B cell (primary cell): Measurements from ENCODE around the gene HEPN1. TPM values are rescaled to one million over a fixed set of nuclear protein-coding genes. Genes with fewer than 3 reads are reported as not detected.

ENCODE experiments used
- ATAC-seq: fragments of 200-7000 bp; cut with Tn5 transposase; one replicate; pipeline ENCODE4 v1.10.0; 2021; ENCODE audit warnings: low read depth, mild to moderate bottlenecking, moderate number of reproducible peaks, moderate library complexity
- CTCF ChIA-PET: fragments of 350-600 bp; sonication (Branson Sonifier 250); formaldehyde crosslinking; loops from one replicate; lab custom pipeline; 2021; ENCODE audit warnings: antibody characterized with exemption, inconsistent platforms; lab: Charles Lee
- POLR2A ChIA-PET: fragments of 350-600 bp; sonication (Branson Sonifier 250); formaldehyde crosslinking; loops from one replicate; lab custom pipeline; 2021; ENCODE audit warnings: antibody characterized with exemption; lab: Charles Lee
- DNase-seq: peaks from one replicate; pipeline ENCODE4 v3.0.0; 2013
- H2AFZ ChIP-seq: 2 replicates; pipeline ENCODE4 v1.6.1; 2012; ENCODE audit warnings: mild to moderate bottlenecking, low read depth, low read length; ENCODE audit not compliant: insufficient read depth, poor library complexity, severe bottlenecking
- H3K27ac ChIP-seq, 2 donors: 1 replicate in 1 of 2; 2 replicates in 1 of 2; pipeline ENCODE4 v1.5.1; 2012 to 2013; ENCODE audit warnings: low read length in 2 of 2, mild to moderate bottlenecking in 2 of 2, moderate library complexity in 1 of 2
- H3K27me3 ChIP-seq, 4 experiments: fragments of 200-600 bp in 1 of 4; sonication (generic) in 1 of 4; replicated peaks in 1 of 4; 1 replicate in 2 of 4; 2 replicates in 2 of 4; pipeline versions ENCODE4 v1.6.1 to v1.7.0; 2013 to 2016; ENCODE audit warnings: low read length in 3 of 4, mild to moderate bottlenecking in 2 of 4, mixed read lengths in 1 of 4, moderate library complexity in 1 of 4; ENCODE audit not compliant: insufficient read depth in 4 of 4, control insufficient read depth in 3 of 4; ENCODE audit errors: control extremely low read depth in 1 of 4
- H3K36me3 ChIP-seq, 2 experiments: replicated peaks in 1 of 2; 1 replicate in 1 of 2; 2 replicates in 1 of 2; pipeline versions ENCODE4 v1.6.1 to v1.7.1; 2013; ENCODE audit warnings: low read length in 1 of 2; ENCODE audit not compliant: insufficient read depth in 2 of 2, control insufficient read depth in 1 of 2; ENCODE audit errors: control extremely low read depth in 1 of 2, extremely low read depth in 1 of 2
- H3K4me1 ChIP-seq, 2 donors: fragments of 200-600 bp in 1 of 2; sonication (generic) in 1 of 2; 1 replicate in 1 of 2; 2 replicates in 1 of 2; pipeline versions ENCODE4 v1.5.1 to v1.6.1; 2013 to 2017; ENCODE audit warnings: low read length in 2 of 2; ENCODE audit not compliant: control insufficient read depth in 2 of 2, insufficient read depth in 2 of 2
- H3K4me2 ChIP-seq: replicated peaks from 2 replicates; pipeline ENCODE3; 2012; ENCODE audit warnings: mild to moderate bottlenecking, low read depth, low read length; ENCODE audit not compliant: poor library complexity, severe bottlenecking
- H3K4me3 ChIP-seq, 5 experiments: fragments of 200-600 bp in 1 of 5; sonication (generic) in 1 of 5; 1 replicate in 3 of 5; 2 replicates in 2 of 5; pipeline versions ENCODE4 v1.5.1 to v1.7.0; 2011 to 2016; ENCODE audit warnings: low read length in 4 of 5, mild to moderate bottlenecking in 4 of 5, low read depth in 2 of 5, control low read depth in 1 of 5, moderate library complexity in 1 of 5; ENCODE audit not compliant: insufficient read depth in 1 of 5; ENCODE audit errors: control extremely low read depth in 1 of 5, extremely low read depth in 1 of 5
- H3K79me2 ChIP-seq: fragments of 200-600 bp; sonication (generic); one replicate; pipeline ENCODE4 v1.6.0; 2016; ENCODE audit warnings: low read length; ENCODE audit not compliant: control insufficient read depth, insufficient read depth
- H3K9ac ChIP-seq: fragments of 200-600 bp; sonication (generic); 2 replicates; pipeline ENCODE4 v1.6.1; 2017; ENCODE audit warnings: mild to moderate bottlenecking, low read length, moderate library complexity
- H3K9me3 ChIP-seq, 3 donors: one replicate each; pipeline versions ENCODE4 v1.6.1 to v1.7.1; 2013; ENCODE audit warnings: low read length in 2 of 3; ENCODE audit not compliant: control insufficient read depth in 2 of 3, insufficient read depth in 1 of 3; ENCODE audit errors: control extremely low read depth in 1 of 3
- H4K20me1 ChIP-seq: 2 replicates; pipeline ENCODE4 v1.6.0; 2012; ENCODE audit warnings: mild to moderate bottlenecking, low read length; ENCODE audit not compliant: insufficient read depth, control insufficient read depth, poor library complexity, severe bottlenecking
- H3K27ac Mint-ChIP-seq: one replicate; pipeline ENCODE4 v1.8.0; 2021; ENCODE audit warnings: mixed read lengths
- H3K27me3 Mint-ChIP-seq: one replicate; pipeline ENCODE4 v1.8.0; 2021; ENCODE audit warnings: mixed read lengths
- H3K4me1 Mint-ChIP-seq: one replicate; pipeline ENCODE4 v1.8.0; 2021; ENCODE audit warnings: mixed read lengths
- H3K4me3 Mint-ChIP-seq: one replicate; pipeline ENCODE4 v1.8.0; 2021; ENCODE audit warnings: mixed read lengths
- H3K9me3 Mint-ChIP-seq: one replicate; pipeline ENCODE4 v1.8.0; 2022; ENCODE audit warnings: mixed read lengths; ENCODE audit not compliant: insufficient read depth
- EZH2 ChIP-seq: IDR thresholded peaks from 2 replicates; pipeline ENCODE4 v1.6.1; 2012; ENCODE audit warnings: borderline replicate concordance, low read depth, mild to moderate bottlenecking, moderate library complexity, low read length; ENCODE audit not compliant: insufficient read depth, poor library complexity, severe bottlenecking
- WGBS: methylation state at CpG from one replicate; pipeline ENCODE4 v1.1.5; 2013; ENCODE audit warnings: missing lambda C conversion rate; ENCODE audit not compliant: insufficient coverage; 5-methylcytosine and 5-hydroxymethylcytosine counted together
- intact Hi-C: fragments of 100-400 bp; cut with micrococcal nuclease; formaldehyde crosslinking; loops from one replicate; pipeline ENCODE4 v1.10.0; 2022
- polyA plus RNA-seq: library from polyadenylated mRNA; depleted of rRNA; stranded (reverse); fragments of >200 nt; gene quantifications from 2 replicates; pipeline ENCODE4 v1.2.3, GENCODE V29; 2012
- total RNA-seq, 2 donors: library from RNA; stranded (reverse); fragments of 120-200 nt in 1 of 2; gene quantifications; 1 replicate in 1 of 2; 2 replicates in 1 of 2; pipeline versions ENCODE4 v1.2.3 to v1.2.4, GENCODE V29; 2013 to 2022
- TF ChIP-seq, protein P1 (sequence below): fragments of 200-600 bp; IDR thresholded peaks from one replicate; pipeline ENCODE4 v1.8.0; 2022; ENCODE audit warnings: antibody characterized with exemption, mild to moderate bottlenecking

Gene HEPN1
- total and polyA plus RNA-seq, 2 donors (not counting 1 experiment from before 2014, with no cell fraction given), result not detected

DNA sequence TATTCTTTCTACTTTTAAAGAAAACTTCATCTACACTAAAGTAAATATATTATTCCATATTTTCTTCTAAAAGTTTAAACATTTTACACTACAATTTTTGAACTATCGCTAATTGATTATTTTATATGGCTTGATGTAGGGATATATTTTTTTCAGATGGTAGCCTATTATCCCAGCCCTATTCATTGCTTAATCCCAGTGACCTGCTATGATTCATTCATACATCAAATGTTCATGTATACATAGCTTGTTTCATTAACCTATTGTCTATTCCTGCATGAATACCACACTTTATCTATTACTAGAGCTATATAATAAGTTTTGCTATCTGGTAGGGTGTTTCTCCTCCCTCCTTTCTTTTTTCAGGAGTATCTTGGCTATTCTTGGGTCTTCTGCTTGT, 16.4 kb upstream of the HEPN1 start:
- Histone ChIP-seq H4K20me1 (no peaks in the 10 kb centered on the region), H3K4me1 (no peaks in the 10 kb centered on the region), H3K27ac (no peak overlapping the region), H3K79me2 (no peaks in the 10 kb centered on the region), H3K36me3 (no peaks in the 10 kb centered on the region), H3K9ac (no peak overlapping the region), H3K4me3 (no peak overlapping the region), H2AFZ (no peak overlapping the region), H3K9me3 (no peaks in the 10 kb centered on the region), H3K27me3 (peaks cover 0 to 3% (median 0%) of the 10 kb centered on the region in 4 experiments), H3K4me2 (no peak overlapping the region)
- Mint-ChIP-seq H3K27me3 (peaks cover 44% of the 10 kb centered on the region), H3K4me1 (no peaks in the 10 kb centered on the region), H3K4me3 (no peak overlapping the region), H3K9me3 (no peaks in the 10 kb centered on the region), H3K27ac (no peak overlapping the region)
- DNase-seq, result no peak
- WGBS, result no CpG with 5 or more reads among the region's 1 CpG
- ChIA-PET CTCF (no interaction called here), POLR2A (no interaction called here)
- TF ChIP-seq EZH2, result no peak
- intact Hi-C loops, result no loop called here
- ATAC-seq, result no peak

DNA sequence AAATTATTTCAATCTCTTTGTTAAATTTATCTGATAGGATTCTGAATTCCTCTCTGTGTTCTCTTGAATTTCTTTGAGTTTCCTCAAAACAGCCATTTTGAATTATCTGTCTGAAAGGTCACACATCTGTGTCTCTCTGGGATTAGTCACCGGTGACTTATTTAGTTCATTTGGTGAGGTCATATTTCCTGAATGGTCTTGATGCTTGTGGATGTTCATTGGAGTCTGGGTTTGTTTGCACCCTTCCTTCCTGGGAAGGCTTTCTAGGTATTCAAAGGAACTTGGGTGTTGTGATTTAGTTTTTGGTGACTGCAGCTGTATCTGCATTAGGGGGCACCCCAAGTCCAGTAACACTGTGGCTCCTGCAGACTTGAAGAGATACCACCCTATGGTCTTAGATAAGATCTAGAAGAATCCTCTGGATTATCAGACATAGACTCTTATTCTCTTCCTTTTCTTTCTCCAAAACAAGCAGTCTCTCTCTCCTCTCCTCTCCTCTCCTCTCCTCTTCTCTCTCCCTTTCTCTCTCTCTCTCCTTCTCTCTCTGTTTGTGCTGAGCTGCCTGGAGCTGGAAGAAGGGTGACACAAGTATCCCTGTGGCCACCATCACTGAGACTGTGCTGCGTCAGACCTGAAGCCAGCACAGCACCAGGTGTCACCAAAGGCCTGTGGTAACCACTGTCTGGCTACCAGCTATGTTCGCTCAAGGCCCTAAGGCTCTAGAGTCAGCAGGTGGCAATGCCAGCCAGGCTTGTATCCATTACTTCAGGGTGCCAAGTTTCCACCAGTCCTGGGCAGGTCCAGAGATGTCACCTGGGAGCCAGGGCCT, 3.3 kb upstream of the HEPN1 start:
- Histone ChIP-seq H2AFZ (no peak overlapping the region), H3K79me2 (no peaks in the 10 kb centered on the region), H3K9me3 (peaks cover 0 to 14% (median 8%) of the 10 kb centered on the region in 3 donors), H3K9ac (no peak overlapping the region), H3K4me1 (peaks cover 0 to 2% of the 10 kb centered on the region in 2 donors), H3K27me3 (peaks cover 0 to 34% (median 3%) of the 10 kb centered on the region in 4 experiments), H3K4me2 (no peak overlapping the region), H3K4me3 (no peak overlapping the region), H3K27ac (no peak overlapping the region), H4K20me1 (no peaks in the 10 kb centered on the region), H3K36me3 (no peaks in the 10 kb centered on the region)
- DNase-seq, result no peak
- peaks cover 51% of the 10 kb centered on the region for H3K27me3 Mint-ChIP-seq
- no peak for ATAC-seq
- WGBS, result 95% methylated on average over 2 of the region's 3 CpGs
- no peak overlapping the region for H3K4me3 Mint-ChIP-seq
- peaks cover 2% of the 10 kb centered on the region for H3K4me1 Mint-ChIP-seq
- no peak for TF ChIP-seq EZH2
- TF ChIP-seq, protein P1, sequence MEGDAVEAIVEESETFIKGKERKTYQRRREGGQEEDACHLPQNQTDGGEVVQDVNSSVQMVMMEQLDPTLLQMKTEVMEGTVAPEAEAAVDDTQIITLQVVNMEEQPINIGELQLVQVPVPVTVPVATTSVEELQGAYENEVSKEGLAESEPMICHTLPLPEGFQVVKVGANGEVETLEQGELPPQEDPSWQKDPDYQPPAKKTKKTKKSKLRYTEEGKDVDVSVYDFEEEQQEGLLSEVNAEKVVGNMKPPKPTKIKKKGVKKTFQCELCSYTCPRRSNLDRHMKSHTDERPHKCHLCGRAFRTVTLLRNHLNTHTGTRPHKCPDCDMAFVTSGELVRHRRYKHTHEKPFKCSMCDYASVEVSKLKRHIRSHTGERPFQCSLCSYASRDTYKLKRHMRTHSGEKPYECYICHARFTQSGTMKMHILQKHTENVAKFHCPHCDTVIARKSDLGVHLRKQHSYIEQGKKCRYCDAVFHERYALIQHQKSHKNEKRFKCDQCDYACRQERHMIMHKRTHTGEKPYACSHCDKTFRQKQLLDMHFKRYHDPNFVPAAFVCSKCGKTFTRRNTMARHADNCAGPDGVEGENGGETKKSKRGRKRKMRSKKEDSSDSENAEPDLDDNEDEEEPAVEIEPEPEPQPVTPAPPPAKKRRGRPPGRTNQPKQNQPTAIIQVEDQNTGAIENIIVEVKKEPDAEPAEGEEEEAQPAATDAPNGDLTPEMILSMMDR, result no peak
- CTCF ChIA-PET, result interaction anchor here (1.5 kb wide), 1 partner anchor 226 kb away, joined by 5 read pairs; no protein-coding TSS in a partner anchor
- POLR2A ChIA-PET, result no interaction called here
- H3K27ac Mint-ChIP-seq, result no peak overlapping the region
- intact Hi-C loops, result no loop called here
- H3K9me3 Mint-ChIP-seq, result peaks cover 5% of the 10 kb centered on the region
